Measurements from ENCODE around the gene LDB3.

Gene LDB3

GRCh38 chr10:86690657-86691084, 22.4 kb downstream of the LDB3 start:
- H3K4me2 ChIP-seq (ENCODE audit: low read length), result no peak overlapping the region
- H3K9ac ChIP-seq, result no peak overlapping the region
- H3K9me3 ChIP-seq (ENCODE audit: control insufficient read depth, low read length), result no peaks in the 10 kb centered on the region
- H3K4me1 ChIP-seq, result peaks cover 2% of the 10 kb centered on the region
- no peak overlapping the region for H3K27ac ChIP-seq
- H3K36me3 ChIP-seq (ENCODE audit: control insufficient read depth, insufficient read depth, low read length), result no peaks in the 10 kb centered on the region
- no peak overlapping the region for H2AFZ ChIP-seq
- H3K4me3 ChIP-seq (ENCODE audit: low read depth, low read length), result no peak overlapping the region
- no peaks in the 10 kb centered on the region for H3K27me3 ChIP-seq (ENCODE audit: control insufficient read depth, insufficient read depth, low read length)
- no peak for TF ChIP-seq CTCF (IDR thresholded peaks at IDR 0.05)
- no peaks in the 10 kb centered on the region for H3K79me2 ChIP-seq

- TF ChIP-seq CTCF (IDR thresholded peaks at IDR 0.05), result no peak
- no peak overlapping the region for H3K27ac ChIP-seq
- H3K36me3 ChIP-seq (ENCODE audit: control insufficient read depth, insufficient read depth, low read length), result no peaks in the 10 kb centered on the region
Observed at GRCh38 chr10:86691333-86692022, 23.2 kb downstream of the LDB3 start.

GRCh38 chr10:86692023-86692514, 23.8 kb downstream of the LDB3 start:
- no peak for TF ChIP-seq CTCF (IDR thresholded peaks at IDR 0.05)
- Histone ChIP-seq H3K27me3 (ENCODE audit: control insufficient read depth, insufficient read depth, low read length) (no peaks in the 10 kb centered on the region), H3K9ac (no peak overlapping the region), H3K36me3 (ENCODE audit: control insufficient read depth, insufficient read depth, low read length) (no peaks in the 10 kb centered on the region), H3K4me2 (ENCODE audit: low read length) (no peak overlapping the region), H3K9me3 (ENCODE audit: control insufficient read depth, low read length) (no peaks in the 10 kb centered on the region), H3K79me2 (no peaks in the 10 kb centered on the region), H2AFZ (no peak overlapping the region), H3K27ac (no peak overlapping the region), H3K4me1 (peaks cover 2% of the 10 kb centered on the region), H3K4me3 (ENCODE audit: low read depth, low read length) (no peak overlapping the region)

More at GRCh38 chr10:86691333-86692022, 23.2 kb downstream of the LDB3 start:
- no peak overlapping the region for H2AFZ ChIP-seq
- no peaks in the 10 kb centered on the region for H3K9me3 ChIP-seq (ENCODE audit: control insufficient read depth, low read length)
- H3K4me1 ChIP-seq, result peaks cover 2% of the 10 kb centered on the region
- no peak overlapping the region for H3K9ac ChIP-seq
- H3K79me2 ChIP-seq, result no peaks in the 10 kb centered on the region
- H3K4me3 ChIP-seq (ENCODE audit: low read depth, low read length), result no peak overlapping the region
- H3K4me2 ChIP-seq (ENCODE audit: low read length), result no peak overlapping the region
- H3K27me3 ChIP-seq (ENCODE audit: control insufficient read depth, insufficient read depth, low read length), result no peaks in the 10 kb centered on the region

GRCh38 chr10:86692664-86693063, 24.4 kb downstream of the LDB3 start:
- H3K27me3 ChIP-seq (ENCODE audit: control insufficient read depth, insufficient read depth, low read length), result no peaks in the 10 kb centered on the region
- no peaks in the 10 kb centered on the region for H3K79me2 ChIP-seq
- peaks cover 2% of the 10 kb centered on the region for H3K4me1 ChIP-seq
- no peak for TF ChIP-seq CTCF (IDR thresholded peaks at IDR 0.05)
- no peak overlapping the region for H3K4me3 ChIP-seq (ENCODE audit: low read depth, low read length)
- H3K4me2 ChIP-seq (ENCODE audit: low read length), result no peak overlapping the region
- no peak overlapping the region for H3K9ac ChIP-seq
- no peaks in the 10 kb centered on the region for H3K36me3 ChIP-seq (ENCODE audit: control insufficient read depth, insufficient read depth, low read length)
- no peak overlapping the region for H2AFZ ChIP-seq
- no peak overlapping the region for H3K27ac ChIP-seq
- H3K9me3 ChIP-seq (ENCODE audit: control insufficient read depth, low read length), result no peaks in the 10 kb centered on the region

GRCh38 chr10:86693275-86693674, 25.0 kb downstream of the LDB3 start:
- TF ChIP-seq CTCF (IDR thresholded peaks at IDR 0.05), result no peak
- H3K27me3 ChIP-seq (ENCODE audit: control insufficient read depth, insufficient read depth, low read length), result no peaks in the 10 kb centered on the region

More at GRCh38 chr10:86693275-86693674, 25.0 kb downstream of the LDB3 start:
- Histone ChIP-seq H3K27ac (no peak overlapping the region), H3K4me3 (ENCODE audit: low read depth, low read length) (no peak overlapping the region), H3K36me3 (ENCODE audit: control insufficient read depth, insufficient read depth, low read length) (no peaks in the 10 kb centered on the region), H3K4me2 (ENCODE audit: low read length) (no peak overlapping the region), H3K9ac (no peak overlapping the region), H3K4me1 (peaks cover 2% of the 10 kb centered on the region), H3K9me3 (ENCODE audit: control insufficient read depth, low read length) (no peaks in the 10 kb centered on the region), H3K79me2 (no peaks in the 10 kb centered on the region), H2AFZ (no peak overlapping the region)
